GM21390 (cell line): ENCODE data around the gene FGD6.
"Not testable (repeated sequence)": the region's sequence is repeated elsewhere in the genome, so short reads cannot be mapped to it uniquely, and the experiment has no call there.

Experiments used
- ATAC-seq: cut with Tn5 transposase; IDR thresholded peaks from one replicate; pipeline ENCODE4 v1.9.1; 2021; ENCODE audit not compliant: unreplicated experiment

The FGD6 gene

DNA sequence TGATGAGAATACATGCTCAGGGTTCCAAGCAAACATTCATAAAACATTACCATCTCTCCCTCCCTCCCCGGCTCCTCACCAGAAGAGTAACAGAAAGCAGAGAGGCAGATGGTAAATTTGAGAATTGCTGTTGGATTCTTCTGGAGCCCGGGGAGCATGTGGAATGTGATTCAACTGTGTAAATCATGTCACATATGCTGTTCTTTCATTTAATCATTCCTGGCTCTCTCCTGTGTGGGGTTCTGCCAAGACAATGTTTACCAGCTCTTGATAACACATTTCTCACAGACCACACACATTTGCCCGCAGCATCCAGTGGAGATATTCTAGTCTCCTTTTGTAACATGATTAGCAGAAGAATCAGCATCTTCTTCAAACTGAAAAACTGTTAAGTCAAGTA is 120.4 kb downstream of the FGD6 start:
- ATAC-seq = no peak

DNA sequence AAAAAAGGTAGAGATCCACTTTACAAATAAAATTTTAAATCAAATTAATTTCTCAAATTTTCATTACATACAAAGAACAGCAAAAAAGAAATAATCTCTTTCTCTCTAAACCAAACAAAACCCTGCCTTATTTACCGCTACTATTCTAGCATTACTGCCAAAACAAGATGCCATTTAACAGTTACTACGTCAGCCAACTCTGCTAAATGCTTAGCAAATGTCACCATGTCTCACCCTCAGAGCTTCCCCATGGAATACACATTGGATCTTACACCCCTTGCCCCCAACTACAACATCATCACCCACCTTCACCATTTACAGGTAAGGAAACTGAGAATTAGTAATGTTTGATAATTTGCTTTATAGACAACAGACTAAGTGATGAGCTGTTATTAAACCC is 120.9 kb downstream of the FGD6 start:
- no peak for ATAC-seq

DNA sequence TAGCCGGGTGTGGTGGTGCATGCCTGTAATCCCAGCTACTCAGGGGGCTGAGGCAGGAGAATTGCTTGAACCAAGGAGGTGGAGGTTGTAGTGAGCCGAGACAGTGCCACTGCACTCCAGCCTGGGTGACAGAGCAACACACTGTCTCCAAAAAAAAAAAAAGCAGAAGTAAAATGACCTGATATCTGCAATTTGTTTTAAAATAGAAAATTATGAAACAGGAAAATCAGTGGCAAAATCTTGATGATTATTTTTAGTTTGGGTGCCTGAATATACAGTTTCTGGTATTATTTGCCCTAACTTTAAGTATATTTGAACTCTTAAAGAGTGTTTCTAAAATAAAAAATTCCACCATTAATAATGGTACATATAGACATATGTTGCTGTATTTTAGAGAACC is 121.4 kb downstream of the FGD6 start:
- ATAC-seq = not testable (repeated sequence)

DNA sequence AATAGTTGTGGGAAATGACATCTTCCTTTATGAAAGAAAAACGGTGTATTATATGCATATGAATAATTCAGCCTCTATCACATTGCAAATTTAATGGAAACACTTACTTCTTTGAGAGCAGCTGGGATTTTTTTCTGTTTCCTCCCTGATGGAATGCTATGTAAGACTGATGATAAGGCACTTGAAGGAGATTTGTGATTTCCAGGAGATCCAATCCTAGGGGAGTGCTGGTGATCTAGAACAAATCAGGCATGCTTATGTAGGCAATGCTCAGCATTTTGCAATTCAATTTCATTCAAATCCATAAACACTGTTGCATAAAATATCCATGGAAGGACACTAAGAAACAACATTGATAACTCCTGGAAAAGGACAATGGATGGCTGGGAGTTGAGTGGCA is 127.8 kb downstream of the FGD6 start:
- no peak for ATAC-seq

DNA sequence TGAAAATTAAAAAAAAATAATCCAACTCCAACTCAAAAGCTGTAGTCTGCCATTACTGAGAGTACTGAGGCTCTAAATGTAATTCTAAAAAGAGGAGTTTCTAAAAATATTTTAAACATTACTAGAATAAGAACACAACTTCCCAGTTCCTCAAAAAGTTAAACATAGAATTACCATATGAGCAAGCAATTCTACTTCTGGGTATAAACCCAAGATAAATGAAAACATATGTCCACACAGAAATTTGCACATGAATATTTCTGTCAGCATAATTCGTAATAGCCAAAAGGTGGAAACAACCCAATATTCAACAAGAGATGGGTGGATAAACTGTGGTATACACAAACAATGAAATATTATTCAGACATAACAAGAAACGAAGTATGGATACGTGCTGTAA is 128.9 kb downstream of the FGD6 start:
- ATAC-seq = peak; percentile 69

DNA sequence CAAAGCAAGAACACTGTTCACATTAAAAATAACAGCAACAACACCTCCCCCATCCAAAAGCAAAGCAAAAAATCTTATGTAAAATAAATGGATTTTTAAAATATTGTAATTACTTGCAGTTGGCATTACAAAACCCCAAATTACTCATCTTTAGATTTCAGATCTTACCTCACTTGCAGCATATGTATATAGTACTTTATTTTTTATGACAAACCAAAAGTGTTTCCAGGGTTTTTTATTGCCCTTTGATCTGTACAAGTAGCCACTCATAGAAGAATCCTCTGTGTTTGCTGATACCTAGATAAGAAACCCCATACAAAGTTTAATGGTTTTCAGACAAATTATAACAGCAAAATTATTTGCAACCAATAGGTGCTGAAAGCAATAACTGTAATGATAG is 131.7 kb downstream of the FGD6 start:
- ATAC-seq = no peak

DNA sequence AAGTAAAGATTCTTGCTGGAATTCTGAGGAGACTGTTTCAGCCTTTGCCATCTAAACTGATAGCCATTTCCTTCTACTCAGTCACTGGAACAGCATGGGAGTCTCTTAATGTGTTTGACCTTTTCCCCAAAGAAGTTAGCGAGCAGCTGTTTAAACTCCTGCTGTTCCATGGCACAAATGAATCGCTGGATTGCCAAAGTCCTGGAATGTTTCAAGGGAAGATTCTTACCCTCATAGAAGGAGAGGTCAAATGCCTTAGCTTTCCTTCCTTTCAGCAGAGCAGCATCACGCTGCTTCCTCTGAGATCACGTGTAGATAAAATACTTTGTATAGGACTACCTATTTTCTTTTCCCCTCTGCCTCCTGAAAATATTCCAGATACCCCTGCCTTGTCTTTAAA is 133.3 kb downstream of the FGD6 start:
- no peak for ATAC-seq

DNA sequence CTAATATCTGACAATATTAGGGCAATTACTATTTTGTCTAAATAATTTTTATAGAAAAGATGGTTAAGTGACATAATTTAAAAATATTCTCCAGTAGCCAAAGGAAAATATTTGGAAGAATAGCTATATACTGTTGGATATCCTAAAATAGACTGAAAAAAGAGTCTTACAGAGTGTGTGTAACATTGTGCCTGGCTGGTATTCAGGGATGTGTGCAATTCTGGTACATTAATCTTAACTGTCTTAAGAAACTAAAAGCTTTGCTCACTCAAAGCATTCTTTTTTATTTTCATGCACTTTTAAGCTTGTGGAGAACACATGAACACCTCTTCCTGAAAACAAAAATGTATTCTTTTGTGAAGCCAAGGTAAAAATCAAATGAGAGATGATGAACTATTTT is 133.8 kb downstream of the FGD6 start:
- no peak for ATAC-seq

DNA sequence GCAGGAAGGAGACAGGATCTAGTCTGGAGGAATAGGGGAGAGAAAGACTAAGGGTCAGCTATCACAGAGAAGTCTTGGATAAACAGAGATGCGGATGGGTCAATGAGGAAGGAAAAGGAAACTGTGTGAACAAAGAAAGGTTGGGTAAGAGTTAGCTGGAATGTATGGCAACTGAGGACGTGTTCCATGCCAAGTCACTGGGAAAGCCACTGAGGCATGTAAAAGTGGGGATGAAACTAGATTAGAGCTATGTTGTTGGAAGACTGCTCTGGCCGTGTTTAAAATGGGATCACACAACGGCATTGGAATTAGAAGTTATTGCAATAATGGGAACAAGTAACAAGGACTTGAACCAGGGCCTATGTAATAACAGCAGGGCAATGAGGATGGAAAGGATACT is 139.9 kb downstream of the FGD6 start:
- no peak for ATAC-seq

DNA sequence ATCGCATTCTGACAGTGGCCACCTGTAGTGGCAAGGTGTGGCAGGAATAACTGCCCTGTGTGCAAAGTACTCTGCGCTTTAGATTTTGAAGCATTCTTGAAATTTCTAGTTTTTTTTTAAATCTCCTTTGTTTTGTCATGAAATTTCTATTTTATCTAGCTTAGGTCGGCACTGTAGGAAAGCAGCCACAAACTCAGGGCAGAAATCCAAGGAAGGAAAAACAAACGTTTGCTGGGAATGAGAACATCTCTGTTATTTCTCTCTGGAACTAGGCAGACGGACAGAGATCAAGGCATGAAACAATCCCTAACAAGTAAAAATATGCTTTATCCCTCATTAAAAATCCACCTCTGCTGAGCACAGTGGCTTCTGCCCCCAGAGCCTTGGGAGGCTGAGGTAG is 142.5 kb downstream of the FGD6 start:
- ATAC-seq = no peak

DNA sequence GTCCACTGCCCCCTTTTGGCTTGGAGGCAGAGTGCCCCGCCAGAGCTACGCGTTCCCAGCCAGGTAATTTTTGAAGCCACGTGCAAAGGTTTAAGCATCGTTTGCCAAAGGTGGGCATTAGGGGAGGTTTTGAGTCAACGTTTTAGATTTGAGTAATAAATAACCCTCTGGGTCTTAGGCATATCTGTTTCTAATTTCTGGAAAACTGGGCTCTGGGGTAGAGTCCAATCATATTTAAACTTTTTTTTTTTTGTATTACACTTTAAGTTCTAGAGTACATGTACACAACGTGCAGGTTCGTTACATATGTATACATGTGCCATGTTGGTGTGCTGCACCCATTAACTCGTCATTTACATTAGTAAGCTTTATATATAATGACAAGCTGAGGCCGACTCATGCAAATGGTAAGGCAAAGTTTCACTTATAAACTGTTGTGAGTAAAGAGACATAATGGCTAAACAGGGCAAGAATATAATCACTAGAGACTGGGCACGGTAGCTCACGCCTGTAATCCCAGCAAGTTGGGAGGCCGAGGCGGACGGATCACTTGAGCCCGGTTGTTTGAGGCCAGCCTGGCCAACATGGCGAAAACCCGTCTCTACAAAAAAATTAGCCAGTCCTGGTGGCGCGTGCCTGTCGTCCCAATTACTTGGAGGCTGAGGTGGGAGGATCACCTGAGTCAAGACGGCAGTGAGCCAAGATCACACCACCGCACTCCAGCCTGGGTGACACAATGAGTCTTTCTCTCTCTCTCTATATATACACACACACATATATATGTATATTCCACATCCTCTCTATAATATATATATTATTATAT is 143.4 kb downstream of the FGD6 start:
- no peak for ATAC-seq

DNA sequence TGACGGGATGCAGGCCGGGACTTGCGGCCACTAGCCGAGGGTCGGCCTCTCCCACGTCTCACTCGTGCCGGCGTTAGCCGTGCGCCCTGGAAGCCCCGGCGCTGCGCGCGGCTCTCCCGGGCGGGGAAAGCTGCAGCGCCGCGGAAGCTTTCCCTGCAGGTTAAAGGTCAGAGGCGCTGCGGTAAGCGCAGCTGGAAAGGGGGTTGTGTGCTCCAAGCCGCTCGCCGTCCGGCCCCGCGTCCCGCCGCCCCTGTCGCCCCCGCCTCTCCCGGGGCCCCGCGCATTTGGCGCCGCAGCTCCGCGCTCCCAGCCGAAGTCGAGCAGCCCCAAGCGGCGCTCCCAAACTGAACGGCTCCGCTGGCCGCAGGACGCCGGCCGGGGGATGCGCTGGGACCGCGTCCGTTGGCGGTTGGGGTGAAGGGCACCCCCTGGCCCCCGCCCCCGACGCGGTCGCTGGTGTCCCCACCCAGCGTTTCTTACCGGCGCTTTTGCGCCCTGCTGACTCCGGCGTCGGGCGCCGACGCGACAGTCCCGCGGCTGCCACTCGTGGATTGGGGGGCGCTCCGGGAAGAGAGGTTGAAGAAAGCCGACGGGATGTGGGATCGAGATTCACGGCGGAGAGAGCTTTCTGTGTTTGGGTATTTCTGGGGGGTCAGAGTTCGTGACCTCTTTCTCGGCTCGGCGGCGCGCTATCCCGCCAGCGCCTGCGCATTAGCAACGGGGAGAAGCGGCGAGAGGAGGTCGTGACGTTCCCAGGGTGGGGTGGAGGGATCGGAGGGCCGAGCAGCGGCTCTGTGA is 144.2 kb downstream of the FGD6 start, which contains the start of gene NR2C1:
TSS of gene NR2C1 (minus strand) at position 719 of the 798 bp plus-strand sequence. CDS start 6,234 bp downstream, outside the sequence.
- ATAC-seq = peak; percentile 89

DNA sequence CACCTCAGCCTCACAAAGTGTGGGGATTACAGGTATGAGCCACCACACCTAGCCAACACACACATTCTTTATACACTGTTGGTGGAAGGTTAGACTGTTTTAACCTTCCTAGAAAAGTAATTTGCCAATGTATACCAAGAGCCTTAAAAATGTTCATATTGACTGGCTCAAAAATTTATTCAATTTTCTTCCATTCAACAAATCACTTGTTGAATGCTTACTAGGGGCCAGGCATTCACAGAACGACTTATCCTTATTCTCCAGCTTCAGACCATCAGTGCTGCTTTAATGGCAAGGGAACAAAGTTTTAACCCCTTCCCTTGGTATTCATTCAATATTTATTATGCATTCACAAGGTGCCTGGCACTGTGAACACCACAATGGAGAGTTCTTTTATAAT is 146.9 kb downstream of the FGD6 start:
- ATAC-seq = no peak

DNA sequence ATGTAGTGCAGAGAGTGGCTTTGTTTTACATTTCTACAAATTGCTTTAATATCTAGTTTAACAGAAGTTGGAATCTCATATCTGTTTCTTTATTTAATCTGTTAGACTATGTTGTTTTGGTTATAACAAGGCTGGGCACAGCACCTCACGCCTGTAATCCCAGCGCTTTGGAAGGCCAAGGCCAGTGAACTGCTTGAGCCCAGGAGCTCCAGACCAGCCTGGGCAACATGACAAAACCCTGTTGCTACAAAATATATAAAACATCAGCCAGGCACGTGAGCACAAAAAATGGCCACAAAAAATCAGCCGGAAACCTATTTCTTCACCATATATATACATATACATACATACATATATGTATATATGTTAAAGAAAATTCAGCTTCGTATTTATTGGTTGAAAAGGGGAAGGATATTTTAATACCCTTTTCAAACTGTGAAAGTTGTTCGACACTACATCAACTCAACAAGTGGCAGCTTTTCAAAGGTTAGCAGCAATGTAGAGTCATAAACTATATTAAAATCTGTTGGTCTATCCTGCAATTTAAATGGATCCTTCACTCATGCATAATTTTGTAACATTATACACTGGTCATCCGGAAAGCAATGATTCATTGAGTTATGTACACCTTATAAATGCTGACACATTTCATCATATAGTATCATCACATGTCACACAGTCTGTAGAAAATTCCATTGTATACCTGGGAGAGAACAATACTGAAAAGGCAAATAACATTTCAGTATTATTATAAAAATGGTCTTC is 151.0 kb downstream of the FGD6 start:
- no peak for ATAC-seq

DNA sequence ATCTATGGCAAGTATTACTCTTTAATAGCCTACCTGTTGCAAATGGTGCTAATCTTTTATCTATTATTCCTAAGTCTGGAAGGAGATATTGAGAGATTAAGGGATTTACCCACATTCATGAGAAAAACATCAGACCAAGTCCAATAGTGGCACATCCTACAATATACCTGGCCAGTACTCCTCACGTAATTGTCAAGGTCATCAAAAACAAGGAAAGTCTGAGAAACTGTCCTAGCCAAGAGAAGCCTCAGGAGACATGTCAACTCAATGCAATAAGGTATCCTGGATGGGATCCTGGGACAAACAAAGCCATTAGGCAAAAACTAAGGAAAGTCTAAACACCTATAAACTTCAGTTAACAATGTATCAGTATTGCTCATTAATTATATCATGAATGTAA is 156.3 kb downstream of the FGD6 start:
- no peak for ATAC-seq

DNA sequence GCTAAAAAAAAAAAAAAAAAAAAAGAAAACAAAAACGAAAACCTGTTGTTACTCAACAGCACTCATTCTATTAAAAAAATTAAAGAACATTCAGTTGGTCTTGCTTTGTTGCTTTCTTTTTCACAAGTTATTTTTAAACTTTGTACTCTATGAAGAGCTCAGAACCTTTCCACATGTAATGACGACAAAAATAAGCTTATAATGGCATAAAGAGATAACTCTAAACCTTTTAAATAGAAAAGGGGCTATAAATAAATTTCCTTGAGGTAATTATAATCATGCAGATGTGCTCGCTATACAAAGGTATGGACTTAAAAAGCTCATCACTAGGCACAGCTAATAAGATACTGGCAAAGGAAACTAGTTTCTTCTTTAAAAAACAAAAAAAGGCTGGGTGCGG is 157.3 kb downstream of the FGD6 start:
- ATAC-seq = no peak

DNA sequence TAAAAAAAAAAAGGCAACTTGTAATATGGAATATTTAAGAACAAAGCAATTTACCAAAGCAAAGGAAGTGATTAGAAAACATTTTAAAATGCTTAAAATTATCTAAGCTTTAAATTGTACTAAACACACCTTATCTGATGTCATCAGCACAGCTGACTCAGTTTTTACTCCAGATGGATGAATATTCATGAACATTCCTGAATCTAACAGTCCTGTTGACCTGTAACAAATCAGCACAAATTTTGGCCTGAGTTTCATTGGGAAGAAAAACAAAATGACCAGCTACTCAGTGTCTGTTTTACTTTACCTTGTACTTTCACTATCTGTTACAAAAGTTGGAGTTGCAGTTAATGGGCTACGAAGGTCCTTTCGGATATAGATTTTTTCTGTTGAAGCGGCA is 159.8 kb downstream of the FGD6 start:
- ATAC-seq = no peak

DNA sequence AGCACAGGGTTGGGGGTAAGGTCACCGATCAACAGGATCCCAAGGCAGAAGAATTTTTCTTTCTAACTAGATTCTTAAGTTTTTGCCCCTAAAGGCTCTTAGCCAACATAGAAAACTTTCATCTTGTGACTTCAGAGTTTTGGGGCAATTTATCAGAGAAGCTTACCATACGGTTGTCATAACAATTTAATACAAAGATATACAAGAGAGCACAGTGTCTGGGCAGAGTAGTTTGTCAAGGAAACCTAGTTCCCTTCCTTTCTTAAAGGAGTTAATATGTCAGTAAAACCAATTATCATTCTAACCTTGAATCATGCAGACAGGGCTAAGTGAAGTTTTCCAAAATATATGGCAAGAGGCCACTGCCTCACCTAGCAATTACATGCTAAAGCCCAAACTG is 162.2 kb downstream of the FGD6 start:
- no peak for ATAC-seq

DNA sequence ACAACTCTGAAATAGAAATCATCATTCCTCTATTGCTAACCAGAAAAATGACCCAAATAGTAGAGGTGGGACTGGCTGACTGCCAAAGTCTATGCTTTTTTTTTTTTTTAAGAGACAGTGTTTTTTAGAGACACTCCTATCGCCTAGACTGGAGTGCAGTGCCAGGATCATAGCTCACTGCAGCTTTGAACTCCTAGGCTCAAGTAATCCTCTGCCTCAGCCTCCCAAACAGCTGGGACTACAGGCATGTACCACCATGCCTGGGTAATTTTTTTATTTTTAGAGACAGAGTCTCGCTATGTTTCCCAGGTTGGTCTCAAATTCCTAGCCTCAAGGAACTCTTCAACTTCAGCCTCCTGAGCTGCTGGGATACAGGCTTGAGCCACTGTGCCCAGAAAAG is 163.1 kb downstream of the FGD6 start:
- ATAC-seq = no peak

DNA sequence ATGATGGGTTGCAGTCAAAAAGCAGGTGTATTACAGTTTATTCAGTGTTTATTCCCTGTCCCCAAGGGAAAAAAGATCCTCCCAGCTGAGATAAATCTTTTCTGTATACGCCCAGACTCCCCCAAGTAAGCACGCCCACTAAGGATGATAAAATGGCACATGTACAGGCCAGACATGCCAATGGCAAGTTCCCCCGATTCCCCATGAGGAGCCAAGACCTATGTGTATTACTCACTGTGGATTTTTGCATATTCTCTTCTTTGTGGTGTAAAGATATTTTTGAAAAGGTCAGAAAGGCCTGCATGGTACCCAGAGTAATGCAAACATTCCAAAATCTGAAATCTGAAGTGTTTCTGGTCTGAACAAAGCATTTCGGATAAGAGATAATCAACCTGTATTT is 166.0 kb downstream of the FGD6 start:
- ATAC-seq = no peak

DNA sequence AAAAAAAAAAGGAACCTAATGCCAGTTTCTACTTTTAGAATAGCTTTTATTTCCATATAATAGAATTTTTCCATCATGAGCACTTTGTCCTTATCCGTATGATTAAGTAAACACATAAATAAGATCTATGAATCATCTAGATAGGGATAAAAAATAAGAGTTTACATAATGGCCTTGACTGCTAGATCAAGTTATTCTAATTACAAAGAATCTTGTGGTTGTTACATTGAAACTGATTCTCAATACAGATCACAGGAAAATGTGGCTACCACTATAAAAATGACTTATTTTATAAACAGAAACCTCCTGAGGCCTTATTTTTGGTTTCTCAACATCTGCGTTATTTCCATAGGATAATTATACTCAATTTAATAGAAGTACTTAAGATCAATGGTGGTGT is 179.4 kb downstream of the FGD6 start:
- ATAC-seq = no peak

DNA sequence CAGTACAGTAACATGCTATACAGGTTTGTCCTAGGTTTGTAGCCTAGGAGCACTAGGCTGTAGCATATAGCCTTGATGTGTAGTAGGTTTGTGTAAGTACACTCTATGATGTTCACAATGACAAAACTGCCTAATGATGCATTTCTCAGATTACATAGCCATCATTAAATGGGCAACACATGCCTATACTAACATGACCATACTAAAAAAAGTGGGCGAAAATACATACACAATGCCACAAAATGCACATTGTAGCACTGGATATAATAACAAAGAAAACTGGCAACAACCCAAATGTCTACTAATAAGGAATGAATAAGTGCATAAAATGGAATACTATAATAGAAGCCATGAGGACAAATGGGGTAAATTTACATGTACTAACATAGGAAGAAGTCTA is 182.5 kb downstream of the FGD6 start:
- no peak for ATAC-seq
